HepG2 (cell line): ENCODE results near the gene COBL. TPM values are rescaled to one million over a fixed set of nuclear protein-coding genes. Genes with fewer than 3 reads are reported as not detected.

Experiments used
- ATAC-seq: fragments of 200-7000 bp; cut with Tn5 transposase; 3 replicates; pipeline ENCODE4 v1.9.1; 2020; ENCODE audit warnings: mild to moderate bottlenecking, moderate library complexity
- BruUV-seq: library from RNA; stranded (reverse); fragments of 400-500 nt; replicated peaks from 2 replicates; lab custom pipeline; 2021; lab: Mats Ljungman, UMichigan
- CTCF ChIA-PET: fragments of 300-600 bp; formaldehyde crosslinking; extraction: SDS; loops from one replicate; lab custom pipeline; 2021; ENCODE audit warnings: low total read pairs, inconsistent platforms, low intra/inter-chr PET ratio; lab: Yijun Ruan, JAX
- POLR2A ChIA-PET: fragments of 350-600 bp; sonication (Branson Sonifier 250); formaldehyde crosslinking; loops from one replicate; lab custom pipeline; 2020; ENCODE audit warnings: antibody characterized with exemption, inconsistent platforms; lab: Yijun Ruan, JAX
- DNase-seq: peaks from one replicate; pipeline ENCODE4 v3.0.0-alpha.2; 2015; ENCODE audit warnings: low spot score
- FAIRE-seq: peaks from 3 replicates; lab custom pipeline; 2011; peaks lifted over from hg19 to GRCh38; lab: Jason Lieb, UNC
- H2AFZ ChIP-seq: one replicate; pipeline ENCODE4 v1.6.1; 2011; ENCODE audit warnings: low read length, inconsistent platforms
- H3K27ac ChIP-seq: fragments of 300-600 bp; 3 replicates; pipeline ENCODE4 v1.8.0; 2011; ENCODE audit warnings: mixed run types, mild to moderate bottlenecking, mixed read lengths, low read length, inconsistent platforms; ENCODE audit not compliant: insufficient read depth; ENCODE audit errors: extremely low read length
- H3K27me3 ChIP-seq, 2 experiments: fragments of 200-600 bp in 1 of 2; 2 replicates in 1 of 2; 3 replicates in 1 of 2; pipeline versions ENCODE4 v1.6.0 to v1.8.0; 2011; ENCODE audit warnings: low read length in 2 of 2, mild to moderate bottlenecking in 2 of 2, moderate library complexity in 2 of 2, inconsistent platforms in 1 of 2; ENCODE audit not compliant: insufficient read depth in 2 of 2, control insufficient read depth in 1 of 2
- H3K36me3 ChIP-seq, 2 experiments: fragments of 200-600 bp in 1 of 2; replicated peaks in 1 of 2; 2 replicates in 1 of 2; 3 replicates in 1 of 2; pipeline versions ENCODE4 v1.5.1 to v1.8.0; 2011; ENCODE audit warnings: low read length in 2 of 2, inconsistent platforms in 1 of 2; ENCODE audit not compliant: insufficient read depth in 2 of 2, control insufficient read depth in 1 of 2
- H3K4me1 ChIP-seq: 2 replicates; pipeline ENCODE4 v1.5.1; 2012; ENCODE audit warnings: low read length, inconsistent platforms; ENCODE audit not compliant: insufficient read depth
- H3K4me2 ChIP-seq: 2 replicates; pipeline ENCODE4 v1.6.0; 2011; ENCODE audit warnings: low read depth, low read length, inconsistent platforms
- H3K4me3 ChIP-seq, 3 experiments: fragments of 200-600 bp in 1 of 3; sonication (generic), shearing (Covaris generic) in 1 of 3; replicated peaks in 1 of 3; 2 replicates each; pipeline ENCODE4 v1.5.1; 2011 to 2016; ENCODE audit warnings: low read length in 3 of 3, inconsistent platforms in 2 of 3, low read depth in 2 of 3, mild to moderate bottlenecking in 2 of 3, control low read depth in 1 of 3, mixed read lengths in 1 of 3; ENCODE audit not compliant: insufficient read depth in 1 of 3
- H3K79me2 ChIP-seq: one replicate; pipeline ENCODE4 v1.6.1; 2011; ENCODE audit warnings: low read length, inconsistent platforms; ENCODE audit not compliant: insufficient read depth
- H3K9ac ChIP-seq: 2 replicates; pipeline ENCODE4 v1.6.0; 2011; ENCODE audit warnings: mild to moderate bottlenecking, low read depth, low read length, inconsistent platforms; ENCODE audit not compliant: insufficient read depth
- H3K9me3 ChIP-seq: 2 replicates; pipeline ENCODE4 v1.5.1; 2012; ENCODE audit warnings: mild to moderate bottlenecking, low read length
- H4K20me1 ChIP-seq: 2 replicates; pipeline ENCODE4 v1.6.0; 2011; ENCODE audit warnings: inconsistent platforms, mild to moderate bottlenecking, low read length, moderate library complexity; ENCODE audit not compliant: insufficient read depth
- HMG20A ChIP-seq: IDR thresholded peaks from 2 replicates; pipeline ENCODE4 v1.6.1; 2016; ENCODE audit warnings: borderline replicate concordance
- HOXA5 ChIP-seq: sonication (generic); formaldehyde crosslinking; IDR thresholded peaks from 2 replicates; pipeline ENCODE4 v1.4.0; 2020; ENCODE audit warnings: missing genetic modification reagents
- SIX1 ChIP-seq: sonication (generic); formaldehyde crosslinking; IDR thresholded peaks from 2 replicates; pipeline ENCODE4 v1.4.0; 2020; ENCODE audit warnings: missing genetic modification reagents, borderline replicate concordance
- SNAPC5 ChIP-seq: sonication (generic); formaldehyde crosslinking; IDR thresholded peaks from 2 replicates; pipeline ENCODE4 v1.8.1; 2023; ENCODE audit warnings: mild to moderate bottlenecking, missing genetic modification reagents, borderline replicate concordance
- SOX5 ChIP-seq: IDR thresholded peaks from 2 replicates; pipeline ENCODE4 v1.6.1; 2016; ENCODE audit warnings: borderline replicate concordance
- ZBTB42 ChIP-seq: sonication (generic); formaldehyde crosslinking; IDR thresholded peaks from 2 replicates; pipeline ENCODE4 v1.5.0; 2020; ENCODE audit warnings: mild to moderate bottlenecking, missing genetic modification reagents
- ZFYVE20 ChIP-seq: sonication (generic); formaldehyde crosslinking; IDR thresholded peaks from 2 replicates; pipeline ENCODE4 v1.8.0; 2023; ENCODE audit warnings: low read depth, mild to moderate bottlenecking, moderate library complexity, missing genetic modification reagents, borderline replicate concordance
- ZGPAT ChIP-seq: IDR thresholded peaks from 2 replicates; pipeline ENCODE4 v1.6.1; 2016; ENCODE audit warnings: mild to moderate bottlenecking
- ZNF296 ChIP-seq: sonication (generic); formaldehyde crosslinking; conservative IDR thresholded peaks from 2 replicates; pipeline ENCODE4 v1.5.0; 2020; ENCODE audit warnings: mild to moderate bottlenecking, missing genetic modification reagents
- ZNF333 ChIP-seq: sonication (generic); formaldehyde crosslinking; IDR thresholded peaks from 2 replicates; pipeline ENCODE4 v1.4.0; 2020; ENCODE audit warnings: mild to moderate bottlenecking, missing genetic modification reagents, borderline replicate concordance
- WGBS: methylation state at CpG from one replicate; pipeline ENCODE4 v1.1.6; 2017; ENCODE audit warnings: low lambda C conversion rate; 5-methylcytosine and 5-hydroxymethylcytosine counted together
- in situ Hi-C: cut with HindIII; loops from 2 replicates; pipeline ENCODE4 v1.10.0; 2017; ENCODE audit warnings: low pct_unique_long_range_greater_than_20kb; ENCODE audit not compliant: extremely low pct_ligation_motif_present
- intact Hi-C: fragments of 100-400 bp; cut with micrococcal nuclease; formaldehyde crosslinking; loops from one replicate; pipeline ENCODE4 v1.10.0; 2022; ENCODE audit not compliant: unreplicated experiment
- polyA plus RNA-seq, 8 experiments: library from polyadenylated mRNA; depleted of rRNA in 3 of 8; stranded (reverse) in 7 of 8; unstranded in 1 of 8; fragments of >200 nt; fragmentation: Illumina TruSeq in 4 of 8; extraction: Trizol in 4 of 8; gene quantifications; 2 replicates each; pipeline versions ENCODE4 v1.2.1 to v1.2.3, GENCODE V29; 2011 to 2016; ENCODE audit warnings: low read depth in 4 of 8, missing spikeins in 1 of 8, mixed read lengths in 1 of 8; ENCODE audit not compliant: insufficient read depth in 1 of 8
- total RNA-seq, 5 experiments: library from RNA; depleted of rRNA; stranded (reverse); fragments of >200 nt; fragmentation: Illumina TruSeq; extraction: Trizol; gene quantifications; 2 replicates each; pipeline ENCODE4 v1.2.3, GENCODE V29; 2016; ENCODE audit warnings: low read depth in 1 of 5
- TF ChIP-seq, protein P1 (sequence below): sonication (generic); formaldehyde crosslinking; IDR thresholded peaks from 2 replicates; pipeline ENCODE4 v1.5.0; 2020; ENCODE audit warnings: mild to moderate bottlenecking, missing genetic modification reagents, borderline replicate concordance

Gene COBL
- total and polyA plus RNA-seq, 2 of the 13 experiments (the other 11 are each of a cell fraction or from before 2014, with no cell fraction given): 3.8 to 4.9 TPM

DNA sequence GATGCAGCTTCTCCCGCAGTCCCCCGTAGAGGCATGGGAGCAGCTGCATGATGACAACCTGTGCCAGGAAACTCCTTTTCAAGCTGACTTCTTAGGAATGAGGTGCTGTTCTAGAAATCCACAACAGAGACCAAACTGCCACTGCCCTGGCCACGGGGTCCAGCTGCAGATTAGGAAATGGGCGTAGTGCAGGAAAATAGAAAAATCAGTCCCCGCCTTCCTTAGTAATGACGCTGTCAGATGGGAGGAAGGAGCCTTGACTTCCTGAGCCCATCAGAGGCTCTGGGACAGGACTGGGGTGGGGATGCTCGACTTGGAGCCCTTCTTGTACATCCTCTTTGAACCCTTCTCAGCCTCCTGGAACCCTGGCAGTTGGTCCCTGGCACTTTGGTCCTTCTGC lies 306.1 kb downstream of the COBL start:
- Histone ChIP-seq H3K4me2 (no peak overlapping the region), H4K20me1 (no peaks in the 10 kb centered on the region), H3K27me3 (peaks cover 2 to 27% of the 10 kb centered on the region in 2 experiments; a peak in 2 of 5 replicates), H2AFZ (no peak overlapping the region), H3K4me3 (no peak overlapping the region), H3K4me1 (peaks cover 15% of the 10 kb centered on the region; the same call in 1 of the 2 replicates), H3K27ac (no peak overlapping the region), H3K9ac (no peak overlapping the region), H3K79me2 (no peaks in the 10 kb centered on the region), H3K9me3 (no peaks in the 10 kb centered on the region), H3K36me3 (no peaks in the 10 kb centered on the region)
- DNase-seq (no peak), FAIRE-seq (no peak), ATAC-seq (no peak)
- 100% methylated on average over 1 of the region's 7 CpGs for WGBS
- ChIA-PET POLR2A (no interaction called here), CTCF (no interaction called here)
- no TSS peak for BruUV-seq
- intact Hi-C loops: no loop called here
- in situ Hi-C loops: no loop called here
- TF ChIP-seq HMG20A: no peak
- no peak for TF ChIP-seq SNAPC5 (CRISPR knock-in tag)
- no peak for TF ChIP-seq HOXA5 (CRISPR knock-in tag)
- no peak for TF ChIP-seq ZNF333 (CRISPR knock-in tag)

- no peaks in the 10 kb centered on the region for H3K9me3 ChIP-seq
- H3K36me3 ChIP-seq: no peaks in the 10 kb centered on the region
- peaks cover 15% of the 10 kb centered on the region; the same call in 1 of the 2 replicates for H3K4me1 ChIP-seq
- H3K9ac ChIP-seq: no peak overlapping the region
- intact Hi-C loops: no loop called here
- no TSS peak for BruUV-seq
- no peak overlapping the region; a peak in 1 of 6 replicates for H3K4me3 ChIP-seq
- FAIRE-seq (no peak), ATAC-seq (peak; percentile 71)
- H3K27me3 ChIP-seq: peaks cover 2 to 27% of the 10 kb centered on the region in 2 experiments; a peak in 2 of 5 replicates
- ChIA-PET POLR2A (no interaction called here), CTCF (no interaction called here)
- WGBS: 22% methylated on average over 8 of the region's 17 CpGs
- in situ Hi-C loops: no loop called here
- H3K79me2 ChIP-seq: no peaks in the 10 kb centered on the region
- H3K4me2 ChIP-seq: peak overlapping the region; percentile 31; the same call in 1 of the 2 replicates
- H3K27ac ChIP-seq: no peak overlapping the region
- H2AFZ ChIP-seq: no peak overlapping the region
- no peak for TF ChIP-seq ZFYVE20 (CRISPR knock-in tag)
- no peak for TF ChIP-seq SIX1
- TF ChIP-seq ZNF296: no peak
- TF ChIP-seq SOX5 (CRISPR knock-in tag): no peak
- no peak for TF ChIP-seq ZGPAT
- TF ChIP-seq, protein P1, sequence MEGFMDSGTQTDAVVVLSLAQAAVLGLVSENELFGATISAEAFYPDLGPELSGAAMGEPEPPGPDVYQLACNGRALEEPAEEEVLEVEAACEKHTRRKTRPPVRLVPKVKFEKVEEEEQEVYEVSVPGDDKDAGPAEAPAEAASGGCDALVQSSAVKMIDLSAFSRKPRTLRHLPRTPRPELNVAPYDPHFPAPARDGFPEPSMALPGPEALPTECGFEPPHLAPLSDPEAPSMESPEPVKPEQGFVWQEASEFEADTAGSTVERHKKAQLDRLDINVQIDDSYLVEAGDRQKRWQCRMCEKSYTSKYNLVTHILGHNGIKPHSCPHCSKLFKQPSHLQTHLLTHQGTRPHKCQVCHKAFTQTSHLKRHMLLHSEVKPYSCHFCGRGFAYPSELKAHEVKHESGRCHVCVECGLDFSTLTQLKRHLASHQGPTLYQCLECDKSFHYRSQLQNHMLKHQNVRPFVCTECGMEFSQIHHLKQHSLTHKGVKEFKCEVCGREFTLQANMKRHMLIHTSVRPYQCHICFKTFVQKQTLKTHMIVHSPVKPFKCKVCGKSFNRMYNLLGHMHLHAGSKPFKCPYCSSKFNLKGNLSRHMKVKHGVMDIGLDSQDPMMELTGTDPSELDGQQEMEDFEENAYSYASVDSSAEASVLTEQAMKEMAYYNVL (CRISPR knock-in tag): no peak
- TF ChIP-seq ZBTB42 (CRISPR knock-in tag): no peak
- TF ChIP-seq, all 625 proteins: peak for 0
- no peaks in the 10 kb centered on the region for H4K20me1 ChIP-seq
- DNase-seq: peak; percentile 5
These were observed 306.7 kb downstream of the COBL start for GRCh38 chr7:51009716-51010496.
